Measurements from ENCODE around the gene DAND5. TPM values are rescaled to one million over a fixed set of nuclear protein-coding genes. Genes with fewer than 3 reads are reported as not detected.

Gene DAND5
- polyA plus RNA-seq, 1 experiment: not detected

- peak overlapping the region; percentile 39 for H3K4me3 ChIP-seq (ENCODE audit: low read depth, low read length)
- no peak for DNase-seq (ENCODE audit: low read depth)
- POLR2A ChIA-PET: no interaction called here
Measured at GRCh38 chr19:12983091-12983490, 13.7 kb downstream of the DAND5 start.

GRCh38 chr19:12983542-12984142 lies 14.3 kb downstream of the DAND5 start:
- peak; percentile 71 for TF ChIP-seq CTCF (IDR thresholded peaks at IDR 0.05; ENCODE audit: insufficient read depth, low read depth, low read length)
- H3K4me3 ChIP-seq (ENCODE audit: low read depth, low read length): peak overlapping the region; percentile 39
- H3K27me3 ChIP-seq (ENCODE audit: control insufficient read depth, insufficient read depth, low read length): no peaks in the 10 kb centered on the region
- H3K36me3 ChIP-seq (ENCODE audit: control insufficient read depth, insufficient read depth, low read length): no peaks in the 10 kb centered on the region
- no peak for DNase-seq (ENCODE audit: low read depth)
- POLR2A ChIA-PET: no interaction called here
- CTCF ChIA-PET: interaction anchor here (0.8 to 13.2 kb wide), 10 partner anchors 18 to 121 kb away, joined by 3 to 185 read pairs (median 5); no protein-coding TSS in a partner anchor

More at GRCh38 chr19:12983091-12983490, 13.7 kb downstream of the DAND5 start:
- Histone ChIP-seq H3K36me3 (ENCODE audit: control insufficient read depth, insufficient read depth, low read length) (no peaks in the 10 kb centered on the region), H3K27me3 (ENCODE audit: control insufficient read depth, insufficient read depth, low read length) (no peaks in the 10 kb centered on the region)
- CTCF ChIA-PET: interaction anchor here (0.8 to 13.2 kb wide), 9 partner anchors 18 to 122 kb away, joined by 3 to 185 read pairs (median 5); no protein-coding TSS in a partner anchor
- TF ChIP-seq CTCF (IDR thresholded peaks at IDR 0.05; ENCODE audit: insufficient read depth, low read depth, low read length): no peak

GRCh38 chr19:12984143-12984627 lies 14.8 kb downstream of the DAND5 start:
- ChIA-PET POLR2A (no interaction called here), CTCF (interaction anchor here (0.7 to 13.2 kb wide), 13 partner anchors 15 to 109 kb away, joined by 3 to 185 read pairs (median 5); partner anchors contain the start of gene DAND5)
- no peak for DNase-seq (ENCODE audit: low read depth)

GRCh38 chr19:12984683-12985048 lies 15.3 kb downstream of the DAND5 start:
- CTCF ChIA-PET: interaction anchor here (0.7 to 13.2 kb wide), 13 partner anchors 8 to 108 kb away, joined by 3 to 185 read pairs (median 6); partner anchors contain the start of gene DAND5
- DNase-seq (ENCODE audit: low read depth): no peak
- no peak for TF ChIP-seq CTCF (IDR thresholded peaks at IDR 0.05; ENCODE audit: insufficient read depth, low read depth, low read length)
- no peak overlapping the region for H3K4me3 ChIP-seq (ENCODE audit: low read depth, low read length)
- no peaks in the 10 kb centered on the region for H3K36me3 ChIP-seq (ENCODE audit: control insufficient read depth, insufficient read depth, low read length)
- H3K27me3 ChIP-seq (ENCODE audit: control insufficient read depth, insufficient read depth, low read length): no peaks in the 10 kb centered on the region
- POLR2A ChIA-PET: no interaction called here

More at GRCh38 chr19:12984143-12984627, 14.8 kb downstream of the DAND5 start:
- no peaks in the 10 kb centered on the region for H3K27me3 ChIP-seq (ENCODE audit: control insufficient read depth, insufficient read depth, low read length)
- H3K36me3 ChIP-seq (ENCODE audit: control insufficient read depth, insufficient read depth, low read length): no peaks in the 10 kb centered on the region
- no peak for TF ChIP-seq CTCF (IDR thresholded peaks at IDR 0.05; ENCODE audit: insufficient read depth, low read depth, low read length)
- no peak overlapping the region for H3K4me3 ChIP-seq (ENCODE audit: low read depth, low read length)

GRCh38 chr19:12985049-12985776 lies 15.8 kb downstream of the DAND5 start:
- CTCF ChIA-PET: interaction anchor here (0.7 to 13.2 kb wide), 12 partner anchors 9 to 536 kb away, joined by 3 to 185 read pairs (median 7); partner anchors contain the start of gene DAND5
- POLR2A ChIA-PET: no interaction called here
- no peaks in the 10 kb centered on the region for H3K27me3 ChIP-seq (ENCODE audit: control insufficient read depth, insufficient read depth, low read length)
- H3K36me3 ChIP-seq (ENCODE audit: control insufficient read depth, insufficient read depth, low read length): no peaks in the 10 kb centered on the region
- DNase-seq (ENCODE audit: low read depth): no peak
- no peak for TF ChIP-seq CTCF (IDR thresholded peaks at IDR 0.05; ENCODE audit: insufficient read depth, low read depth, low read length)
- H3K4me3 ChIP-seq (ENCODE audit: low read depth, low read length): no peak overlapping the region

All from BJ (cell line).